WTC11 (cell line): ENCODE results near the gene SMPDL3A. TPM values are rescaled to one million over a fixed set of nuclear protein-coding genes. Genes with fewer than 3 reads are reported as not detected.

Experiments
- ATAC-seq: fragments of 200-7000 bp; cut with Tn5 transposase; 2 replicates; pipeline ENCODE4 v1.10.0; 2021; ENCODE audit warnings: mild to moderate bottlenecking, moderate library complexity
- CTCF ChIA-PET: fragments of 300-600 bp; sonication (Branson Sonifier 250); formaldehyde crosslinking; loops from one replicate; lab custom pipeline; 2021; ENCODE audit warnings: antibody characterized with exemption; lab: Charles Lee
- POLR2A ChIA-PET: fragments of 350-600 bp; sonication (Branson Sonifier 250); formaldehyde crosslinking; loops from one replicate; lab custom pipeline; 2021; ENCODE audit warnings: antibody characterized with exemption; lab: Charles Lee
- DNase-seq: peaks from one replicate; pipeline ENCODE4 v3.0.0; 2021; ENCODE audit warnings: low spot score
- H3K27ac Mint-ChIP-seq: 2 replicates; pipeline ENCODE4 v1.8.0; 2021; ENCODE audit warnings: mixed read lengths
- H3K27me3 Mint-ChIP-seq: 2 replicates; pipeline ENCODE4 v1.8.0; 2021; ENCODE audit warnings: low read depth, mild to moderate bottlenecking, moderate library complexity, mixed read lengths
- H3K36me3 Mint-ChIP-seq: 2 replicates; pipeline ENCODE4 v1.8.0; 2021; ENCODE audit warnings: mixed read lengths
- H3K4me1 Mint-ChIP-seq: 2 replicates; pipeline ENCODE4 v1.8.0; 2022; ENCODE audit warnings: mixed read lengths
- H3K4me3 Mint-ChIP-seq: 2 replicates; pipeline ENCODE4 v1.8.0; 2021; ENCODE audit warnings: mild to moderate bottlenecking, moderate library complexity, mixed read lengths
- H3K9me3 Mint-ChIP-seq: 2 replicates; pipeline ENCODE4 v1.8.0; 2021; ENCODE audit warnings: mixed read lengths
- E2F1 ChIP-seq: sonication (generic); formaldehyde crosslinking; IDR thresholded peaks from 2 replicates; pipeline ENCODE4 v1.8.0; 2022; ENCODE audit warnings: mild to moderate bottlenecking, missing genetic modification reagents
- ETV6 ChIP-seq: sonication (generic); formaldehyde crosslinking; IDR thresholded peaks from 2 replicates; pipeline ENCODE4 v1.8.1; 2022; ENCODE audit warnings: mild to moderate bottlenecking, missing genetic modification reagents
- GABPB1 ChIP-seq: sonication (generic); formaldehyde crosslinking; IDR thresholded peaks from 2 replicates; pipeline ENCODE4 v1.8.1; 2023; ENCODE audit warnings: mild to moderate bottlenecking, missing genetic modification reagents
- MXD4 ChIP-seq: fragments of 250-450 bp; sonication (Bioruptor Pico); IDR thresholded peaks from 2 replicates; pipeline ENCODE4 v1.8.0; 2021; ENCODE audit warnings: mild to moderate bottlenecking, moderate library complexity, borderline replicate concordance
- NR3C1 ChIP-seq: sonication (generic); formaldehyde crosslinking; conservative IDR thresholded peaks from 2 replicates; pipeline ENCODE4 v1.8.1; 2023; ENCODE audit warnings: low read depth, mild to moderate bottlenecking, missing genetic modification reagents
- PREB ChIP-seq: sonication (generic); formaldehyde crosslinking; IDR thresholded peaks from 2 replicates; pipeline ENCODE4 v1.8.1; 2022; ENCODE audit warnings: mild to moderate bottlenecking, missing genetic modification reagents, moderate library complexity, borderline replicate concordance
- RELA ChIP-seq: sonication (generic); formaldehyde crosslinking; IDR thresholded peaks from 2 replicates; pipeline ENCODE4 v1.8.1; 2022; ENCODE audit warnings: missing genetic modification reagents, mild to moderate bottlenecking, borderline replicate concordance
- STAT6 ChIP-seq: sonication (generic); formaldehyde crosslinking; conservative IDR thresholded peaks from 2 replicates; pipeline ENCODE4 v1.8.1; 2023; ENCODE audit warnings: mild to moderate bottlenecking, low read depth, missing genetic modification reagents, moderate library complexity
- TEAD1 ChIP-seq: sonication (generic); formaldehyde crosslinking; IDR thresholded peaks from 2 replicates; pipeline ENCODE4 v1.8.0; 2022; ENCODE audit warnings: mild to moderate bottlenecking, missing genetic modification reagents
- TEAD4 ChIP-seq: sonication (generic); formaldehyde crosslinking; IDR thresholded peaks from 2 replicates; pipeline ENCODE4 v1.8.0; 2022; ENCODE audit warnings: mild to moderate bottlenecking, missing genetic modification reagents
- ZMAT4 ChIP-seq: fragments of 250-450 bp; sonication (Bioruptor Pico); IDR thresholded peaks from 2 replicates; pipeline ENCODE4 v1.9.0; 2021; ENCODE audit warnings: mild to moderate bottlenecking
- ZNF425 ChIP-seq: fragments of 250-450 bp; sonication (Bioruptor Pico); conservative IDR thresholded peaks from 2 replicates; pipeline ENCODE4 v1.9.0; 2021; ENCODE audit warnings: mild to moderate bottlenecking
- ZSCAN18 ChIP-seq: fragments of 250-450 bp; sonication (Bioruptor Pico); IDR thresholded peaks from 2 replicates; pipeline ENCODE4 v2.1.2; 2022; ENCODE audit warnings: mild to moderate bottlenecking, moderate library complexity
- total RNA-seq: library from RNA; stranded (reverse); gene quantifications from 3 replicates; pipeline ENCODE4 v1.2.3, GENCODE V29; 2021

The SMPDL3A gene
- total RNA-seq, 1 experiment from 2014 or later, result 2.1 TPM

GRCh38 chr6:122790028-122790422, 967 bp downstream of the SMPDL3A start (continued):
- TF ChIP-seq E2F1 (CRISPR knock-in tag) (no peak), ZNF425 (CRISPR knock-in tag) (no peak), PREB (no peak), NR3C1 (no peak)

GRCh38 chr6:122790423-122791309, 1.6 kb downstream of the SMPDL3A start:
- peaks cover 50% of the 10 kb centered on the region for H3K27me3 Mint-ChIP-seq
- ATAC-seq, result peak; percentile 4; the same call in 1 of the 2 replicates
- CTCF ChIA-PET, result interaction anchor here (1.2 to 1.3 kb wide), 2 partner anchors 22 to 48 kb away, joined by 3 to 4 read pairs; no protein-coding TSS in a partner anchor
- no peaks in the 10 kb centered on the region for H3K36me3 Mint-ChIP-seq
- H3K9me3 Mint-ChIP-seq, result no peaks in the 10 kb centered on the region
- no peak for TF ChIP-seq RELA (CRISPR knock-in tag)
- peak; percentile 41; the same call in 1 of the 2 replicates for TF ChIP-seq GABPB1 (CRISPR knock-in tag)
- TF ChIP-seq, all 79 proteins: peak for 1
- peak overlapping the region; percentile 75 for H3K4me3 Mint-ChIP-seq
- H3K4me1 Mint-ChIP-seq, result peaks cover 58% of the 10 kb centered on the region
- H3K27ac Mint-ChIP-seq, result peak overlapping the region; percentile 98
- POLR2A ChIA-PET, result no interaction called here
- DNase-seq, result no peak

- peaks cover 52% of the 10 kb centered on the region for H3K4me1 Mint-ChIP-seq
- DNase-seq, result no peak
- H3K27me3 Mint-ChIP-seq, result peaks cover 44% of the 10 kb centered on the region
- no peak for ATAC-seq
- ChIA-PET POLR2A (no interaction called here), CTCF (interaction anchor here (1.2 kb wide), 1 partner anchor 47 kb away, joined by 4 read pairs; no protein-coding TSS in a partner anchor)
- peak overlapping the region; percentile 75; the same call in 1 of the 2 replicates for H3K4me3 Mint-ChIP-seq
- H3K27ac Mint-ChIP-seq, result no peak overlapping the region
- no peaks in the 10 kb centered on the region for H3K36me3 Mint-ChIP-seq
- no peak for TF ChIP-seq TEAD1 (CRISPR knock-in tag)
- TF ChIP-seq STAT6 (CRISPR knock-in tag), result no peak
- no peak for TF ChIP-seq ZMAT4
- TF ChIP-seq TEAD4, result no peak
- TF ChIP-seq MXD4 (CRISPR knock-in tag), result no peak
- no peak for TF ChIP-seq ZSCAN18 (CRISPR knock-in tag)
- TF ChIP-seq ETV6 (CRISPR knock-in tag), result no peak
- no peak for TF ChIP-seq E2F1 (CRISPR knock-in tag)
- no peaks in the 10 kb centered on the region for H3K9me3 Mint-ChIP-seq
Observed at GRCh38 chr6:122791310-122791679, 2.2 kb downstream of the SMPDL3A start.
